Panc1 (cell line): ENCODE results near the gene PVALB. TPM values are rescaled to one million over a fixed set of nuclear protein-coding genes. Genes with fewer than 3 reads are reported as not detected.

Source experiments
- ATAC-seq: fragments of 200-7000 bp; cut with Tn5 transposase; 2 replicates; pipeline ENCODE4 v1.9.1; 2020; ENCODE audit warnings: mild to moderate bottlenecking, moderate library complexity
- BruUV-seq: library from RNA; stranded (reverse); fragments of 400-500 nt; replicated peaks from 2 replicates; lab custom pipeline; 2021; lab: Mats Ljungman, UMichigan
- CTCF ChIA-PET: fragments of 300-600 bp; sonication (Branson Sonifier 250); formaldehyde crosslinking; loops from one replicate; lab custom pipeline; 2022; ENCODE audit warnings: antibody characterized with exemption; lab: Charles Lee
- POLR2A ChIA-PET: fragments of 300-600 bp; sonication (Branson Sonifier 250); formaldehyde crosslinking; loops from one replicate; lab custom pipeline; 2022; ENCODE audit warnings: antibody characterized with exemption; lab: Charles Lee
- DNase-seq: peaks from one replicate; pipeline ENCODE4 v3.0.0-alpha.2; 2010; ENCODE audit warnings: low read depth, low spot score
- H3K27ac ChIP-seq: 2 replicates; pipeline ENCODE4 v1.5.1; 2011; ENCODE audit warnings: mild to moderate bottlenecking, low read length, inconsistent platforms
- H3K27me3 ChIP-seq: fragments of 200-500 bp; sonication (Bioruptor generic); 2 replicates; pipeline ENCODE4 v1.6.0; 2014; ENCODE audit warnings: low read length, inconsistent platforms; ENCODE audit not compliant: control insufficient read depth, insufficient read depth
- H3K36me3 ChIP-seq: fragments of 200-500 bp; sonication (Bioruptor generic); 2 replicates; pipeline ENCODE4 v1.5.1; 2014; ENCODE audit warnings: inconsistent platforms, mild to moderate bottlenecking, low read length, moderate library complexity; ENCODE audit not compliant: control insufficient read depth, insufficient read depth
- H3K4me1 ChIP-seq: 2 replicates; pipeline ENCODE4 v1.5.1; 2011; ENCODE audit warnings: inconsistent platforms, mild to moderate bottlenecking, low read length, moderate library complexity; ENCODE audit not compliant: control insufficient read depth, insufficient read depth
- H3K4me3 ChIP-seq, 2 experiments: 2 replicates each; pipeline ENCODE4 v1.5.1; 2011 to 2012; ENCODE audit warnings: low read depth in 2 of 2, low read length in 2 of 2, mild to moderate bottlenecking in 2 of 2, inconsistent platforms in 1 of 2, moderate library complexity in 1 of 2
- H3K9me3 ChIP-seq: fragments of 200-500 bp; sonication (Bioruptor generic); 2 replicates; pipeline ENCODE4 v1.5.1; 2014; ENCODE audit warnings: low read depth, mild to moderate bottlenecking, inconsistent platforms, low read length, moderate library complexity; ENCODE audit not compliant: control insufficient read depth, insufficient read depth
- CTCF ChIP-seq: fragments of 450-650 bp; IDR thresholded peaks from 2 replicates; pipeline ENCODE4 v1.5.1; 2017; ENCODE audit warnings: mild to moderate bottlenecking
- POLR2AphosphoS5 ChIP-seq: IDR thresholded peaks from 2 replicates; pipeline ENCODE4 v1.6.1; 2012; ENCODE audit warnings: mild to moderate bottlenecking, low read depth, low read length, moderate library complexity
- SIN3A ChIP-seq: IDR thresholded peaks from 2 replicates; pipeline ENCODE4 v1.6.1; 2012; ENCODE audit warnings: low read depth, mild to moderate bottlenecking, low read length, moderate library complexity, borderline replicate concordance; ENCODE audit not compliant: insufficient read depth
- TCF7L2 ChIP-seq: IDR thresholded peaks from 2 replicates; pipeline ENCODE4 v1.6.1; 2011; ENCODE audit warnings: mild to moderate bottlenecking, low read depth, low read length, inconsistent platforms
- in situ Hi-C: cut with HindIII; loops from 2 replicates; pipeline ENCODE4 v1.10.0; 2016; ENCODE audit warnings: low sequenced_read_pairs, low pct_unique_long_range_greater_than_20kb
- intact Hi-C: fragments of 100-400 bp; cut with micrococcal nuclease; formaldehyde crosslinking; loops from one replicate; pipeline ENCODE4 v1.10.0; 2022; ENCODE audit not compliant: unreplicated experiment
- total RNA-seq: library from RNA; stranded (reverse); gene quantifications from one replicate; pipeline ENCODE4 v1.2.1, GENCODE V29; 2021; ENCODE audit not compliant: unreplicated experiment
- TF ChIP-seq, protein P1 (sequence below), 2 experiments: IDR thresholded peaks; 2 replicates each; pipeline ENCODE4 v1.6.1; 2011 to 2012; ENCODE audit warnings: low read depth in 2 of 2, control low read depth in 1 of 2, low read length in 1 of 2, mild to moderate bottlenecking in 1 of 2, moderate library complexity in 1 of 2; ENCODE audit not compliant: insufficient read depth in 1 of 2

Gene PVALB
- total RNA-seq, 1 experiment from 2014 or later: not detected

GRCh38 chr22:36833073-36833472, 16.2 kb upstream of the PVALB start:
- no TSS peak for BruUV-seq
- Histone ChIP-seq H3K4me3 (no peak overlapping the region), H3K4me1 (no peaks in the 10 kb centered on the region), H3K36me3 (no peaks in the 10 kb centered on the region), H3K9me3 (no peaks in the 10 kb centered on the region), H3K27ac (no peak overlapping the region), H3K27me3 (no peaks in the 10 kb centered on the region)
- no peak for TF ChIP-seq POLR2AphosphoS5
- TF ChIP-seq, protein P1, sequence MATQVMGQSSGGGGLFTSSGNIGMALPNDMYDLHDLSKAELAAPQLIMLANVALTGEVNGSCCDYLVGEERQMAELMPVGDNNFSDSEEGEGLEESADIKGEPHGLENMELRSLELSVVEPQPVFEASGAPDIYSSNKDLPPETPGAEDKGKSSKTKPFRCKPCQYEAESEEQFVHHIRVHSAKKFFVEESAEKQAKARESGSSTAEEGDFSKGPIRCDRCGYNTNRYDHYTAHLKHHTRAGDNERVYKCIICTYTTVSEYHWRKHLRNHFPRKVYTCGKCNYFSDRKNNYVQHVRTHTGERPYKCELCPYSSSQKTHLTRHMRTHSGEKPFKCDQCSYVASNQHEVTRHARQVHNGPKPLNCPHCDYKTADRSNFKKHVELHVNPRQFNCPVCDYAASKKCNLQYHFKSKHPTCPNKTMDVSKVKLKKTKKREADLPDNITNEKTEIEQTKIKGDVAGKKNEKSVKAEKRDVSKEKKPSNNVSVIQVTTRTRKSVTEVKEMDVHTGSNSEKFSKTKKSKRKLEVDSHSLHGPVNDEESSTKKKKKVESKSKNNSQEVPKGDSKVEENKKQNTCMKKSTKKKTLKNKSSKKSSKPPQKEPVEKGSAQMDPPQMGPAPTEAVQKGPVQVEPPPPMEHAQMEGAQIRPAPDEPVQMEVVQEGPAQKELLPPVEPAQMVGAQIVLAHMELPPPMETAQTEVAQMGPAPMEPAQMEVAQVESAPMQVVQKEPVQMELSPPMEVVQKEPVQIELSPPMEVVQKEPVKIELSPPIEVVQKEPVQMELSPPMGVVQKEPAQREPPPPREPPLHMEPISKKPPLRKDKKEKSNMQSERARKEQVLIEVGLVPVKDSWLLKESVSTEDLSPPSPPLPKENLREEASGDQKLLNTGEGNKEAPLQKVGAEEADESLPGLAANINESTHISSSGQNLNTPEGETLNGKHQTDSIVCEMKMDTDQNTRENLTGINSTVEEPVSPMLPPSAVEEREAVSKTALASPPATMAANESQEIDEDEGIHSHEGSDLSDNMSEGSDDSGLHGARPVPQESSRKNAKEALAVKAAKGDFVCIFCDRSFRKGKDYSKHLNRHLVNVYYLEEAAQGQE (IDR thresholded peaks at IDR 0.05; ENCODE audit: insufficient read depth in 1 of 2, low read depth in 2 of 2, low read length in 1 of 2): no peak
- CTCF ChIA-PET: no interaction called here
- in situ Hi-C loops (no loop called here), intact Hi-C loops (no loop called here)
- DNase-seq: no peak
- no peak for ATAC-seq
- POLR2A ChIA-PET: no interaction called here

DNA sequence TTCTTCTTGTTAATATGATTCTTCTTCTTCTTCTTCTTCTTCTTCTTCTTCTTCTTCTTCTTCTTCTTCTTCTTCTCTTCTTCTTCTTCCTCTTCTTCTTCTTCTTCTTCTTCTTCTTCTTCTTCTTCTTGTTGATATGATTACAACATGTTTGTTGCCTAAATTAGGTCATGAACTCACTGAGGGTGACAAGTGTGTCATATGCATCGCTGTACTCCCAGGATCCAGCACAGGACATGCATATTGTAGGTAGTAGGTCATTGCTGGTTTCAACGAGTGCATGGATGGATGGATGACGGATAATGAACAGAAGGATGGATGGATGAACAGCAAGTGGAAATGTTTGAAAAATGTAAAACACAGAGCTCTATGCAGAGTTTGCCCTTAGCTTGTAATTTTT, 14.9 kb upstream of the PVALB start:
- ATAC-seq (no peak), DNase-seq (no peak)
- Histone ChIP-seq H3K27ac (no peak overlapping the region), H3K4me1 (no peaks in the 10 kb centered on the region), H3K27me3 (no peaks in the 10 kb centered on the region), H3K9me3 (no peaks in the 10 kb centered on the region), H3K36me3 (no peaks in the 10 kb centered on the region), H3K4me3 (no peak overlapping the region)
- ChIA-PET CTCF (no interaction called here), POLR2A (no interaction called here)
- in situ Hi-C loops: no loop called here
- no TSS peak for BruUV-seq
- intact Hi-C loops: no loop called here
- TF ChIP-seq CTCF: no peak
- TF ChIP-seq, protein P1 (IDR thresholded peaks at IDR 0.05; ENCODE audit: insufficient read depth in 1 of 2, low read depth in 2 of 2, low read length in 1 of 2): no peak

DNA sequence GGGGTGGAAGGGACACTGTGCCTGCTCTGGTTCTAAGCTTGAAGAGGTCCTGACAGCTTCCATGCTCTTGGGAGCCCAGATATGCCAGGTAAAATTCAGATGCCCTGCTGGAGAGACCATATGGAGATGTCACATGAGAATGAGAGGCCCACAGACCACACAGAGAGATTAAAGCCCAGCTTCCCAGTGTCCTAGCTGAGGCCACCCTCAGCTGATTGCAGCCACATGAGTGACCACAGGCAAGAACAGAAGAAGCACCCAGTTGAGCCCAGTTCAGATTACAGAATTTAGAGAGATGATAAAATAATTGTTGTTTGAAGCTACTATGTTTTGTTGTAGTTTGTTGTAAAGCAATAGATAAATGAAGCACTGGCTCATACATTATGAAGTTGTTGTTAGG, 14.4 kb upstream of the PVALB start:
- Histone ChIP-seq H3K27me3 (no peaks in the 10 kb centered on the region), H3K4me1 (no peaks in the 10 kb centered on the region), H3K36me3 (no peaks in the 10 kb centered on the region), H3K27ac (no peak overlapping the region), H3K4me3 (no peak overlapping the region), H3K9me3 (no peaks in the 10 kb centered on the region)
- ChIA-PET CTCF (no interaction called here), POLR2A (no interaction called here)
- in situ Hi-C loops (no loop called here), intact Hi-C loops (no loop called here)
- TF ChIP-seq POLR2AphosphoS5 (no peak), SIN3A (no peak), TCF7L2 (no peak), CTCF (no peak)
- TF ChIP-seq, protein P1 (IDR thresholded peaks at IDR 0.05; ENCODE audit: insufficient read depth in 1 of 2, low read depth in 2 of 2, low read length in 1 of 2): no peak
- DNase-seq (no peak), ATAC-seq (no peak)
- BruUV-seq: no TSS peak
